Measurements from ENCODE around the gene PDE9A. TPM values are rescaled to one million over a fixed set of nuclear protein-coding genes. Genes with fewer than 3 reads are reported as not detected.

Gene PDE9A
- total RNA-seq, 1 experiment from 2014 or later, result 31.9 TPM

DNA sequence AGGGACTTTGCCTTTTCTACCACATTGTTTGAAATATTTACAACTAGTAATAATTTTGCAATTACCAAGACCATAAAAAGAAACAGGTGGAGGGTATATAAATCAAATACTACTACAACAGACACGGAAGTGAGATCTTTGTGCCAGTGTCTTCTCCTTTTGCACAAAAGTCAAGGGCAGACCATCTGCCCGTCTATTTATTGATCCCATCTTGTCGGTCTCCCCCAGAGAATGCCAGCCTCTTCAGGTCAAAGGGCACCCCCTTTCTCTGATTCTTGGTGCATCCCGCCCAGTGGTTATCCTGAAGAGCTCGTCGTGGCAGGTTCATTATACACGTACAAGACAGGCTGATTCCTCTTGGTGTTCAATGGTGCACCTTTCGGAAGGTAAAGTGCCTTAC lies 4.8 kb upstream of the PDE9A start:
- no peak overlapping the region for H4K8ac ChIP-seq (replicated peaks; ENCODE audit: insufficient read length, low read depth, low read length)
- Mint-ChIP-seq H3K9me3 (no peaks in the 10 kb centered on the region; a peak in 2 of 5 replicates), H3K36me3 (ENCODE audit: insufficient read depth in 1 of 3, low read depth in 3 of 3) (no peaks in the 10 kb centered on the region; a peak in 1 of 7 replicates), H3K27ac (no peak overlapping the region), H3K4me1 (peaks cover 14 to 15% of the 10 kb centered on the region in 2 experiments), H3K27me3 (ENCODE audit: low read depth) (peaks cover 31% of the 10 kb centered on the region), H3K4me3 (no peak overlapping the region)
- H3K14ac ChIP-seq (ENCODE audit: insufficient read depth, low read length), result no peak overlapping the region
- H2AK5ac ChIP-seq (ENCODE audit: insufficient read length, low read length), result no peak overlapping the region
- no peak overlapping the region for H2AFZ ChIP-seq (ENCODE audit: low read length)
- no peak overlapping the region for H4K5ac ChIP-seq (ENCODE audit: insufficient read length, low read depth, low read length)
- H3K23me2 ChIP-seq (ENCODE audit: insufficient read length, low read depth, low read length, poor library complexity, severe bottlenecking), result peaks cover 7% of the 10 kb centered on the region
- no peak overlapping the region for H3K4me2 ChIP-seq (ENCODE audit: insufficient read depth, insufficient read length, low read length)
- no peaks in the 10 kb centered on the region for H3K79me1 ChIP-seq (ENCODE audit: insufficient read depth, low read depth, low read length, poor library complexity, severe bottlenecking)
- H3K56ac ChIP-seq (ENCODE audit: insufficient read length, low read depth, low read length), result no peak overlapping the region
- H3K4me1 ChIP-seq (ENCODE audit: insufficient read depth, low read length), result no peaks in the 10 kb centered on the region
- DNase-seq, result no peak
- no peak overlapping the region for H3K27ac ChIP-seq (ENCODE audit: insufficient read length, low read depth, low read length)
- H2BK5ac ChIP-seq (ENCODE audit: insufficient read length, low read length), result no peak overlapping the region
- H3K4ac ChIP-seq (ENCODE audit: low read depth, low read length), result no peak overlapping the region
- H2BK15ac ChIP-seq (ENCODE audit: low read depth, low read length), result no peak overlapping the region
- H4K91ac ChIP-seq (ENCODE audit: insufficient read length, low read depth, low read length), result no peak overlapping the region
- H3T11ph ChIP-seq (ENCODE audit: low read length), result no peak overlapping the region
- no peaks in the 10 kb centered on the region for H3K9me3 ChIP-seq (ENCODE audit: control insufficient read depth, low read depth, low read length)
- H2BK12ac ChIP-seq (ENCODE audit: insufficient read length, low read depth, low read length), result no peak overlapping the region
- TF ChIP-seq, protein P1, sequence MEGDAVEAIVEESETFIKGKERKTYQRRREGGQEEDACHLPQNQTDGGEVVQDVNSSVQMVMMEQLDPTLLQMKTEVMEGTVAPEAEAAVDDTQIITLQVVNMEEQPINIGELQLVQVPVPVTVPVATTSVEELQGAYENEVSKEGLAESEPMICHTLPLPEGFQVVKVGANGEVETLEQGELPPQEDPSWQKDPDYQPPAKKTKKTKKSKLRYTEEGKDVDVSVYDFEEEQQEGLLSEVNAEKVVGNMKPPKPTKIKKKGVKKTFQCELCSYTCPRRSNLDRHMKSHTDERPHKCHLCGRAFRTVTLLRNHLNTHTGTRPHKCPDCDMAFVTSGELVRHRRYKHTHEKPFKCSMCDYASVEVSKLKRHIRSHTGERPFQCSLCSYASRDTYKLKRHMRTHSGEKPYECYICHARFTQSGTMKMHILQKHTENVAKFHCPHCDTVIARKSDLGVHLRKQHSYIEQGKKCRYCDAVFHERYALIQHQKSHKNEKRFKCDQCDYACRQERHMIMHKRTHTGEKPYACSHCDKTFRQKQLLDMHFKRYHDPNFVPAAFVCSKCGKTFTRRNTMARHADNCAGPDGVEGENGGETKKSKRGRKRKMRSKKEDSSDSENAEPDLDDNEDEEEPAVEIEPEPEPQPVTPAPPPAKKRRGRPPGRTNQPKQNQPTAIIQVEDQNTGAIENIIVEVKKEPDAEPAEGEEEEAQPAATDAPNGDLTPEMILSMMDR (conservative IDR thresholded peaks at IDR 0.05), result no peak
- no peak overlapping the region for H3K23ac ChIP-seq (ENCODE audit: insufficient read length, low read depth, low read length)
- WGBS (ENCODE audit: extremely low coverage, insufficient read length, low lambda C conversion rate), result no CpG with 5 or more reads among the region's 8 CpGs
- H3K79me2 ChIP-seq (ENCODE audit: insufficient read depth, low read length), result no peaks in the 10 kb centered on the region
- H3K9ac ChIP-seq (ENCODE audit: extremely low read depth, insufficient read length, low read length), result no peak overlapping the region
- H3K27me3 ChIP-seq (ENCODE audit: insufficient read depth, low read length), result no peaks in the 10 kb centered on the region
- no peak overlapping the region for H2BK120ac ChIP-seq (ENCODE audit: low read depth, low read length, poor library complexity, severe bottlenecking)
- no peaks in the 10 kb centered on the region for H4K20me1 ChIP-seq (ENCODE audit: control insufficient read depth, insufficient read depth, insufficient read length)
- H2BK20ac ChIP-seq (ENCODE audit: low read depth, low read length, poor library complexity, severe bottlenecking), result no peak overlapping the region
- no peak overlapping the region for H3K18ac ChIP-seq (ENCODE audit: insufficient read length, low read depth, low read length)
